ENCODE data around the gene ANKRD63. TPM values are rescaled to one million over a fixed set of nuclear protein-coding genes. Genes with fewer than 3 reads are reported as not detected.

The ANKRD63 gene
- total and polyA plus RNA-seq, 10 of the 15 experiments (the other 5 are each of a cell fraction or from before 2014, with no cell fraction given), result not detected

DNA sequence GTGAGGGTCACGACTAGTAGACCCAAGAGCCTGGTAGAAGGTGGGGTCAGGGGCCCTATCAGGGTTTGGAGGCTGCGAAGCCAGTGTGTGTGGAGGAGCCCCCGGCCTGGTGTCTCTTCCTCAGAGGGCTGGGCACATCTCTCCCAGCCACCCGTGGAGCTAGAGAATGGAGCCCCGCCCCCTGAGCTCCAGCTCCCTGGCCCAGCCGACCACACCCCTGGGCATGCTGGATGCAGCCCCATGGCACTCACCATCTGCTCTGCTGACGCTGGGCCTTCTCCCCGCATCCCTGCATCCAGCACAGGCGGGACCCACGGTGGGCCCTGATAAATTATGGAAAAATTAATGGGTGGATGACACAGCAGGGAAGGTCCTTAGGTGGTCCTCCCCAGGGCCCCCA is 17.5 kb downstream of the ANKRD63 start (continued):
- TF ChIP-seq IKZF2 (IDR thresholded peaks at IDR 0.05) (no peak), RAD21 (IDR thresholded peaks at IDR 0.05; ENCODE audit: insufficient read depth, low read depth, low read length) (no peak)

DNA sequence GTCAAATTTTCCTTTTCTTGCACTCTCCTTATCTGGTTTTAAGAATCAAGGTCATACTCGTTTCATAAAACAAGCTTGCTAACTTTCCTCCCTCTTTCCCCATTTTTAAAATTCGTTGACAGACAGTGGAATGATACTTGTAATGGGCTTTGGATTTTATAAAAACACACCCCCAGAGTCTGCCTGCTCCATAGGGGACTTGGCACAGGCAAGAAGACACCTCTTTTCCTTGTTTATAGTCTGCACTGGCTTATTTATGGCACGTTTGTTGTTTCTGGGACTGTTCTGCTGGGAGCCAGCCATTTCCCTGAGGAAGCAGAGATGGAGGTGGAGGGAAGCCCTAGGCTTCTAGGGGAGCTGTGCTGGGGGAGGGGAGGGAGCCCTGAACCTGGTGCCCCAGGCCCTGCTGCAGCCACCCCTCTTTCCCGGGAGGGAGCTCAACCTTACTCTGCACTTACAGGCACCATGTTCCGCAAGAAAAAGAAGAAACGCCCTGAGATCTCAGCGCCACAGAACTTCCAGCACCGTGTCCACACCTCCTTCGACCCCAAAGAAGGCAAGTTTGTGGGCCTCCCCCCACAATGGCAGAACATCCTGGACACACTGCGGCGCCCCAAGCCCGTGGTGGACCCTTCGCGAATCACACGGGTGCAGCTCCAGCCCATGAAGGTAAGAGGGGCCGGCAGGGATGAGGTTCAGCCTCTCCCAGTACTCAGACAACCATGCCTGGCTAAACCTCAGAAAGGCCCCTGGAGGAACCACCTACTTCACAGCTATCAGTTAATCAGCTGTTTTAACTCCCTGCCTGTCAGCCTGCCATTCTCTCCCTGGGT is 18.3 kb downstream of the ANKRD63 start:
- Histone ChIP-seq H3K27ac (ENCODE audit: control insufficient read depth, insufficient read depth) (no peak overlapping the region), H3K4me2 (ENCODE audit: control insufficient read depth, insufficient read depth) (no peak overlapping the region), H3K4me3 (no peak overlapping the region), H3K36me3 (ENCODE audit: control insufficient read depth in 2 of 2, insufficient read depth in 2 of 2, low read length in 1 of 2) (no peaks in the 10 kb centered on the region), H3K27me3 (replicated peaks in 1 of 2; ENCODE audit: control insufficient read depth in 2 of 2, insufficient read depth in 2 of 2, low read length in 1 of 2) (no peaks in the 10 kb centered on the region), H3K9ac (ENCODE audit: control insufficient read depth, insufficient read depth, low read length) (no peak overlapping the region), H3K9me3 (replicated peaks; ENCODE audit: control insufficient read depth, insufficient read depth, low read length) (no peaks in the 10 kb centered on the region), H3K4me1 (ENCODE audit: control insufficient read depth, insufficient read depth, low read length) (no peaks in the 10 kb centered on the region), H3K79me2 (ENCODE audit: control insufficient read depth, insufficient read depth, low read length) (no peaks in the 10 kb centered on the region), H4K20me1 (ENCODE audit: control insufficient read depth, insufficient read depth) (no peaks in the 10 kb centered on the region), H2AFZ (ENCODE audit: control insufficient read depth, low read depth, low read length) (no peak overlapping the region)
- BruUV-seq (replicated peaks), result no TSS peak
- SMC1A ChIA-PET (ENCODE audit: uncharacterized antibody, unreplicated experiment), result interaction anchor here (1.0 to 1.4 kb wide), 4 partner anchors 10 to 477 kb away, joined by 3 to 5 read pairs (median 4); no protein-coding TSS in a partner anchor
- in situ Hi-C loops (cut with MboI) (no loop called here), intact Hi-C loops (cut with micrococcal nuclease; ENCODE audit: unreplicated experiment) (no loop called here)
- no peak for DNase-seq (ENCODE audit: low read depth, low spot score)
- no peak for FAIRE-seq
- POLR2A ChIA-PET, result interaction anchor here (0.6 kb wide), 1 partner anchor 225 kb away, joined by 5 read pairs; no protein-coding TSS in a partner anchor
- no peak for ATAC-seq
- CTCF ChIA-PET, result interaction anchor here (0.6 to 3.3 kb wide), 6 partner anchors 10 to 341 kb away, joined by 3 to 27 read pairs (median 4); no protein-coding TSS in a partner anchor
- WGBS (ENCODE audit: insufficient coverage, insufficient replicate concordance, low lambda C conversion rate, missing lambda C conversion rate), result 56% methylated on average over 16 of the region's 16 CpGs
- TF ChIP-seq SP1 (IDR thresholded peaks at IDR 0.05; ENCODE audit: low read depth, low read length) (no peak), NFXL1 (IDR thresholded peaks at IDR 0.05; ENCODE audit: borderline replicate concordance) (no peak), SREBF1 (IDR thresholded peaks at IDR 0.05; ENCODE audit: low read length) (no peak), ZNF274 (IDR thresholded peaks at IDR 0.05; ENCODE audit: insufficient read depth, insufficient read length) (no peak), CHD2 (IDR thresholded peaks at IDR 0.05; ENCODE audit: borderline replicate concordance, low read depth, low read length) (no peak), NR2F1 (conservative IDR thresholded peaks at IDR 0.05) (no peak), POU2F2 (IDR thresholded peaks at IDR 0.05; ENCODE audit: borderline replicate concordance, low read depth, low read length) (no peak), HCFC1 (IDR thresholded peaks at IDR 0.05; ENCODE audit: low read length) (no peak), POLR2A (IDR thresholded peaks at IDR 0.05; ENCODE audit: low read depth, low read length) (no peak), SMARCA5 (IDR thresholded peaks at IDR 0.05) (no peak), NRF1 (conservative IDR thresholded peaks at IDR 0.05; ENCODE audit: low read depth, low read length) (no peak), WRNIP1 (IDR thresholded peaks at IDR 0.05; ENCODE audit: borderline replicate concordance, low read depth, low read length) (no peak), SMAD1 (IDR thresholded peaks at IDR 0.05; ENCODE audit: low read depth, partially characterized antibody) (no peak), RBBP5 (conservative IDR thresholded peaks at IDR 0.05) (no peak)
- TF ChIP-seq, protein P1, sequence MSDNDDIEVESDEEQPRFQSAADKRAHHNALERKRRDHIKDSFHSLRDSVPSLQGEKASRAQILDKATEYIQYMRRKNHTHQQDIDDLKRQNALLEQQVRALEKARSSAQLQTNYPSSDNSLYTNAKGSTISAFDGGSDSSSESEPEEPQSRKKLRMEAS (IDR thresholded peaks at IDR 0.05; ENCODE audit: low read depth, low read length), result no peak
- TF ChIP-seq, protein P2, sequence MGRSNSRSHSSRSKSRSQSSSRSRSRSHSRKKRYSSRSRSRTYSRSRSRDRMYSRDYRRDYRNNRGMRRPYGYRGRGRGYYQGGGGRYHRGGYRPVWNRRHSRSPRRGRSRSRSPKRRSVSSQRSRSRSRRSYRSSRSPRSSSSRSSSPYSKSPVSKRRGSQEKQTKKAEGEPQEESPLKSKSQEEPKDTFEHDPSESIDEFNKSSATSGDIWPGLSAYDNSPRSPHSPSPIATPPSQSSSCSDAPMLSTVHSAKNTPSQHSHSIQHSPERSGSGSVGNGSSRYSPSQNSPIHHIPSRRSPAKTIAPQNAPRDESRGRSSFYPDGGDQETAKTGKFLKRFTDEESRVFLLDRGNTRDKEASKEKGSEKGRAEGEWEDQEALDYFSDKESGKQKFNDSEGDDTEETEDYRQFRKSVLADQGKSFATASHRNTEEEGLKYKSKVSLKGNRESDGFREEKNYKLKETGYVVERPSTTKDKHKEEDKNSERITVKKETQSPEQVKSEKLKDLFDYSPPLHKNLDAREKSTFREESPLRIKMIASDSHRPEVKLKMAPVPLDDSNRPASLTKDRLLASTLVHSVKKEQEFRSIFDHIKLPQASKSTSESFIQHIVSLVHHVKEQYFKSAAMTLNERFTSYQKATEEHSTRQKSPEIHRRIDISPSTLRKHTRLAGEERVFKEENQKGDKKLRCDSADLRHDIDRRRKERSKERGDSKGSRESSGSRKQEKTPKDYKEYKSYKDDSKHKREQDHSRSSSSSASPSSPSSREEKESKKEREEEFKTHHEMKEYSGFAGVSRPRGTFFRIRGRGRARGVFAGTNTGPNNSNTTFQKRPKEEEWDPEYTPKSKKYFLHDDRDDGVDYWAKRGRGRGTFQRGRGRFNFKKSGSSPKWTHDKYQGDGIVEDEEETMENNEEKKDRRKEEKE (IDR thresholded peaks at IDR 0.05), result no peak
- TF ChIP-seq, protein P3, sequence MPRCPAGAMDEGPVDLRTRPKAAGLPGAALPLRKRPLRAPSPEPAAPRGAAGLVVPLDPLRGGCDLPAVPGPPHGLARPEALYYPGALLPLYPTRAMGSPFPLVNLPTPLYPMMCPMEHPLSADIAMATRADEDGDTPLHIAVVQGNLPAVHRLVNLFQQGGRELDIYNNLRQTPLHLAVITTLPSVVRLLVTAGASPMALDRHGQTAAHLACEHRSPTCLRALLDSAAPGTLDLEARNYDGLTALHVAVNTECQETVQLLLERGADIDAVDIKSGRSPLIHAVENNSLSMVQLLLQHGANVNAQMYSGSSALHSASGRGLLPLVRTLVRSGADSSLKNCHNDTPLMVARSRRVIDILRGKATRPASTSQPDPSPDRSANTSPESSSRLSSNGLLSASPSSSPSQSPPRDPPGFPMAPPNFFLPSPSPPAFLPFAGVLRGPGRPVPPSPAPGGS (IDR thresholded peaks at IDR 0.05; ENCODE audit: borderline replicate concordance, insufficient read depth, low read depth, low read length, poor library complexity, severe bottlenecking), result no peak
- RAD21 ChIA-PET (ENCODE audit: unreplicated experiment), result interaction anchor here (0.6 to 1.1 kb wide), 2 partner anchors 9 to 26 kb away, joined by 3 to 4 read pairs; no protein-coding TSS in a partner anchor

Measured in GM12878 (cell line).